SK-N-SH treated with all-trans-retinoic acid at 6 μM for 48 hours (cell line): ENCODE results near the gene RERE.

Source experiments
- ATAC-seq: fragments of 200-7000 bp; cut with Tn5 transposase; 3 replicates; pipeline ENCODE4 v1.9.1; 2020; ENCODE audit warnings: mild to moderate bottlenecking, moderate library complexity
- BACH2 ChIP-seq: fragments of 250-450 bp; sonication (Bioruptor Pico); IDR thresholded peaks from 2 replicates; pipeline ENCODE4 v1.9.0; 2021; ENCODE audit warnings: mild to moderate bottlenecking, borderline replicate concordance
- ESRRG ChIP-seq: fragments of 250-450 bp; sonication (Bioruptor Pico); IDR thresholded peaks from 2 replicates; pipeline ENCODE4 v1.6.1; 2021; ENCODE audit warnings: mild to moderate bottlenecking
- GLIS3 ChIP-seq: fragments of 250-450 bp; sonication (Bioruptor Pico); IDR thresholded peaks from 2 replicates; pipeline ENCODE4 v1.5.0; 2020; ENCODE audit warnings: mild to moderate bottlenecking, moderate library complexity
- ISL1 ChIP-seq: fragments of 250-450 bp; sonication (Bioruptor Pico); IDR thresholded peaks from 2 replicates; pipeline ENCODE4 v2.1.2; 2022; ENCODE audit warnings: mild to moderate bottlenecking, moderate library complexity
- OSR1 ChIP-seq: fragments of 250-450 bp; sonication (Bioruptor Pico); IDR thresholded peaks from 2 replicates; pipeline ENCODE4 v1.8.0; 2022; ENCODE audit warnings: moderate library complexity, mild to moderate bottlenecking, inconsistent platforms
- PPARA ChIP-seq: fragments of 250-450 bp; sonication (Bioruptor Pico); IDR thresholded peaks from 2 replicates; pipeline ENCODE4 v1.5.0; 2020; ENCODE audit warnings: mild to moderate bottlenecking, borderline replicate concordance
- RARB ChIP-seq: fragments of 250-450 bp; sonication (Bioruptor Pico); IDR thresholded peaks from 2 replicates; pipeline ENCODE4 v1.8.0; 2021; ENCODE audit warnings: mild to moderate bottlenecking, moderate library complexity
- SNAI2 ChIP-seq: fragments of 250-450 bp; sonication (Bioruptor Pico); IDR thresholded peaks from 2 replicates; pipeline ENCODE4 v1.5.0; 2020; ENCODE audit warnings: mild to moderate bottlenecking, moderate library complexity
- ZC3H10 ChIP-seq: fragments of 250-450 bp; sonication (Bioruptor Pico); IDR thresholded peaks from 2 replicates; pipeline ENCODE4 v1.5.1; 2021; ENCODE audit warnings: mild to moderate bottlenecking, moderate library complexity
- ZFP3 ChIP-seq: fragments of 250-450 bp; sonication (Bioruptor Pico); IDR thresholded peaks from 2 replicates; pipeline ENCODE4 v1.5.0; 2020; ENCODE audit warnings: mild to moderate bottlenecking, moderate library complexity
- ZFP30 ChIP-seq: fragments of 450-650 bp; formaldehyde crosslinking; IDR thresholded peaks from 2 replicates; pipeline ENCODE4 v1.5.0; 2022; ENCODE audit warnings: mild to moderate bottlenecking, moderate library complexity
- ZNF565 ChIP-seq: fragments of 450-650 bp; formaldehyde crosslinking; conservative IDR thresholded peaks from 2 replicates; pipeline ENCODE4 v1.5.0; 2020; ENCODE audit warnings: low read depth, mild to moderate bottlenecking, moderate library complexity
- ZNF70 ChIP-seq: fragments of 450-650 bp; formaldehyde crosslinking; IDR thresholded peaks from 2 replicates; pipeline ENCODE4 v1.5.0; 2020; ENCODE audit warnings: mild to moderate bottlenecking, moderate library complexity
- ZNF8 ChIP-seq: fragments of 450-650 bp; formaldehyde crosslinking; IDR thresholded peaks from 2 replicates; pipeline ENCODE4 v1.5.0; 2020; ENCODE audit warnings: mild to moderate bottlenecking, moderate library complexity
- TF ChIP-seq, protein P1 (sequence below): fragments of 250-450 bp; sonication (Bioruptor Pico); IDR thresholded peaks from 2 replicates; pipeline ENCODE4 v1.5.0; 2020; ENCODE audit warnings: mild to moderate bottlenecking, moderate library complexity
- TF ChIP-seq, protein P2 (sequence below): fragments of 250-450 bp; sonication (Bioruptor Pico); IDR thresholded peaks from 2 replicates; pipeline ENCODE4 v1.5.1; 2020; ENCODE audit warnings: low read depth, mild to moderate bottlenecking, moderate library complexity
- TF ChIP-seq, protein P3 (sequence below): fragments of 250-450 bp; sonication (Bioruptor Pico); IDR thresholded peaks from 2 replicates; pipeline ENCODE4 v1.8.0; 2020; ENCODE audit warnings: mild to moderate bottlenecking, moderate library complexity, borderline replicate concordance
- TF ChIP-seq, protein P4 (sequence below): fragments of 250-450 bp; sonication (Bioruptor Pico); IDR thresholded peaks from 2 replicates; pipeline ENCODE4 v1.8.0; 2021; ENCODE audit warnings: low read depth, mild to moderate bottlenecking, moderate library complexity, borderline replicate concordance

The RERE gene

DNA sequence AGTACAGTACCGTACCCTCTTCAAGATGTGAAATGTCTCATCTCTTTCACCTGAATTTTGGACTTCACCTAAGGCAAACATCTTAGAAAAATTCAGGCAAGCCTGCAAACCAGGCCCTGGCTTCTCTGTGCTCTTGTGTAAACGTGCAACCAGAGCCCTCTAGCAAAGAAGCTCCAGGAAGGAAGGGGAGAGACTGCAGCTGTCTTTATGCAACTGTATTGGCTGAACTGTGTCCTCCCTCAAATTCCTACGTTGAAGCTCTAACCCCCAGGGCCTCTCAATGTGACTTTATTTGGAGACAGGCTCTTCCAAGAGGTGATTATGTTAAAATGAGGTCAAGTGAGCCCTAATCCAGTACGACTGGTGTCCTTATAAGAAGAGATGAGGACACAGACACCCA lies 439.3 kb downstream of the RERE start:
- no peak for TF ChIP-seq GLIS3
- TF ChIP-seq, protein P1, sequence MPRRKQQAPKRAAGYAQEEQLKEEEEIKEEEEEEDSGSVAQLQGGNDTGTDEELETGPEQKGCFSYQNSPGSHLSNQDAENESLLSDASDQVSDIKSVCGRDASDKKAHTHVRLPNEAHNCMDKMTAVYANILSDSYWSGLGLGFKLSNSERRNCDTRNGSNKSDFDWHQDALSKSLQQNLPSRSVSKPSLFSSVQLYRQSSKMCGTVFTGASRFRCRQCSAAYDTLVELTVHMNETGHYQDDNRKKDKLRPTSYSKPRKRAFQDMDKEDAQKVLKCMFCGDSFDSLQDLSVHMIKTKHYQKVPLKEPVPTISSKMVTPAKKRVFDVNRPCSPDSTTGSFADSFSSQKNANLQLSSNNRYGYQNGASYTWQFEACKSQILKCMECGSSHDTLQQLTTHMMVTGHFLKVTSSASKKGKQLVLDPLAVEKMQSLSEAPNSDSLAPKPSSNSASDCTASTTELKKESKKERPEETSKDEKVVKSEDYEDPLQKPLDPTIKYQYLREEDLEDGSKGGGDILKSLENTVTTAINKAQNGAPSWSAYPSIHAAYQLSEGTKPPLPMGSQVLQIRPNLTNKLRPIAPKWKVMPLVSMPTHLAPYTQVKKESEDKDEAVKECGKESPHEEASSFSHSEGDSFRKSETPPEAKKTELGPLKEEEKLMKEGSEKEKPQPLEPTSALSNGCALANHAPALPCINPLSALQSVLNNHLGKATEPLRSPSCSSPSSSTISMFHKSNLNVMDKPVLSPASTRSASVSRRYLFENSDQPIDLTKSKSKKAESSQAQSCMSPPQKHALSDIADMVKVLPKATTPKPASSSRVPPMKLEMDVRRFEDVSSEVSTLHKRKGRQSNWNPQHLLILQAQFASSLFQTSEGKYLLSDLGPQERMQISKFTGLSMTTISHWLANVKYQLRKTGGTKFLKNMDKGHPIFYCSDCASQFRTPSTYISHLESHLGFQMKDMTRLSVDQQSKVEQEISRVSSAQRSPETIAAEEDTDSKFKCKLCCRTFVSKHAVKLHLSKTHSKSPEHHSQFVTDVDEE (CRISPR knock-in tag), result no peak
- TF ChIP-seq OSR1 (CRISPR knock-in tag), result no peak
- TF ChIP-seq PPARA, result no peak
- TF ChIP-seq ZNF70 (CRISPR knock-in tag), result no peak
- TF ChIP-seq, protein P2, sequence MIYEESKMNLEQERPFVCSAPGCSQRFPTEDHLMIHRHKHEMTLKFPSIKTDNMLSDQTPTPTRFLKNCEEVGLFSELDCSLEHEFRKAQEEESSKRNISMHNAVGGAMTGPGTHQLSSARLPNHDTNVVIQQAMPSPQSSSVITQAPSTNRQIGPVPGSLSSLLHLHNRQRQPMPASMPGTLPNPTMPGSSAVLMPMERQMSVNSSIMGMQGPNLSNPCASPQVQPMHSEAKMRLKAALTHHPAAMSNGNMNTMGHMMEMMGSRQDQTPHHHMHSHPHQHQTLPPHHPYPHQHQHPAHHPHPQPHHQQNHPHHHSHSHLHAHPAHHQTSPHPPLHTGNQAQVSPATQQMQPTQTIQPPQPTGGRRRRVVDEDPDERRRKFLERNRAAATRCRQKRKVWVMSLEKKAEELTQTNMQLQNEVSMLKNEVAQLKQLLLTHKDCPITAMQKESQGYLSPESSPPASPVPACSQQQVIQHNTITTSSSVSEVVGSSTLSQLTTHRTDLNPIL (CRISPR knock-in tag), result no peak
- ATAC-seq, result no peak

DNA sequence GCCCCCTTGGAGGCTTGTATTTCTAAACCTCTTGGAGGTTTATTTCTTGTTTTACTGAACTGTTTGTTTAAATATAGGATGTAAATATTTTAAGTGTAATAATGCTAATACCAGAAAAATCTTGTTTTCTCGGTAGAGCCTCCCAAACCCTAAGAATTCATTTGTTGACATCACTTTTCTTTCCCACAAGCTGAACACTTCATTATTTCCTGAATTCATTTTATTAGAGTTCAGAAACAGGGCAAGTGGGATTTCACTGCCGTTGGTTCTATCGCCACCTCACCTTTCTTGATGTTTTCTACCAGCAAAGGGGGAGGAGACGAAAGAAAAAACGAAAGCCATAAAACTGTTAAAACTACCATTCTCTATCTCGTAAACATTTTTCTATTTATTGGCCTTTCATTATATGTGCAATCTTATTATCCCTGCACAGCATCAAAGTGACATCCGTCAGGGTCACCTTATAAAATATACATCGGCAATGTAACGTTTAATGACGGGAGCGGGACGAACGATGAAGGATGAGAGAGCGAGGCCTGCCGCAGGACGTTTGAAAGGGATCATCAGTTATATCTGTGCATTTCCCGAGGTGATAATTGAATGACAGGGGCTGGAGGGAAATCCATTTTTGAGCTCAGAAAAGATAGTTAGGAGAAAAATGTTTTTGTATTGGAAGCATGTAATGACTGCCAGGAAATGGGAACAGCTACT lies 440.0 kb downstream of the RERE start:
- ATAC-seq, result no peak

More for the DNA sequence above, 440.0 kb downstream of the RERE start:
- TF ChIP-seq GLIS3 (no peak), ZFP3 (CRISPR knock-in tag) (no peak), ZNF8 (CRISPR knock-in tag) (no peak), ZC3H10 (CRISPR knock-in tag) (no peak), ESRRG (CRISPR knock-in tag) (no peak), ZFP30 (CRISPR knock-in tag) (no peak), SNAI2 (CRISPR knock-in tag) (no peak), ISL1 (no peak), BACH2 (CRISPR knock-in tag) (no peak), RARB (CRISPR knock-in tag) (no peak), ZNF565 (CRISPR knock-in tag) (no peak), PPARA (no peak), OSR1 (CRISPR knock-in tag) (no peak)
- TF ChIP-seq, protein P1 (CRISPR knock-in tag), result no peak
- TF ChIP-seq, protein P3, sequence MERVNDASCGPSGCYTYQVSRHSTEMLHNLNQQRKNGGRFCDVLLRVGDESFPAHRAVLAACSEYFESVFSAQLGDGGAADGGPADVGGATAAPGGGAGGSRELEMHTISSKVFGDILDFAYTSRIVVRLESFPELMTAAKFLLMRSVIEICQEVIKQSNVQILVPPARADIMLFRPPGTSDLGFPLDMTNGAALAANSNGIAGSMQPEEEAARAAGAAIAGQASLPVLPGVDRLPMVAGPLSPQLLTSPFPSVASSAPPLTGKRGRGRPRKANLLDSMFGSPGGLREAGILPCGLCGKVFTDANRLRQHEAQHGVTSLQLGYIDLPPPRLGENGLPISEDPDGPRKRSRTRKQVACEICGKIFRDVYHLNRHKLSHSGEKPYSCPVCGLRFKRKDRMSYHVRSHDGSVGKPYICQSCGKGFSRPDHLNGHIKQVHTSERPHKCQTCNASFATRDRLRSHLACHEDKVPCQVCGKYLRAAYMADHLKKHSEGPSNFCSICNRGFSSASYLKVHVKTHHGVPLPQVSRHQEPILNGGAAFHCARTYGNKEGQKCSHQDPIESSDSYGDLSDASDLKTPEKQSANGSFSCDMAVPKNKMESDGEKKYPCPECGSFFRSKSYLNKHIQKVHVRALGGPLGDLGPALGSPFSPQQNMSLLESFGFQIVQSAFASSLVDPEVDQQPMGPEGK (CRISPR knock-in tag), result no peak
- TF ChIP-seq, protein P2 (CRISPR knock-in tag), result no peak
- TF ChIP-seq, protein P4, sequence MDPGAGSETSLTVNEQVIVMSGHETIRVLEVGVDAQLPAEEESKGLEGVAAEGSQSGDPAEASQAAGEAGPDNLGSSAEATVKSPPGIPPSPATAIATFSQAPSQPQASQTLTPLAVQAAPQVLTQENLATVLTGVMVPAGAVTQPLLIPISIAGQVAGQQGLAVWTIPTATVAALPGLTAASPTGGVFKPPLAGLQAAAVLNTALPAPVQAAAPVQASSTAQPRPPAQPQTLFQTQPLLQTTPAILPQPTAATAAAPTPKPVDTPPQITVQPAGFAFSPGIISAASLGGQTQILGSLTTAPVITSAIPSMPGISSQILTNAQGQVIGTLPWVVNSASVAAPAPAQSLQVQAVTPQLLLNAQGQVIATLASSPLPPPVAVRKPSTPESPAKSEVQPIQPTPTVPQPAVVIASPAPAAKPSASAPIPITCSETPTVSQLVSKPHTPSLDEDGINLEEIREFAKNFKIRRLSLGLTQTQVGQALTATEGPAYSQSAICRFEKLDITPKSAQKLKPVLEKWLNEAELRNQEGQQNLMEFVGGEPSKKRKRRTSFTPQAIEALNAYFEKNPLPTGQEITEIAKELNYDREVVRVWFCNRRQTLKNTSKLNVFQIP (CRISPR knock-in tag), result no peak
